ENCODE results near the gene GNS.

GRCh38 chr12:64681200-64682052 is 77.8 kb downstream of the GNS start:
- TF ChIP-seq ZNF816 (CRISPR knock-in tag; IDR thresholded peaks at IDR 0.05; ENCODE audit: borderline replicate concordance) (no peak), CTCF (CRISPR knock-in tag; IDR thresholded peaks at IDR 0.05) (no peak), POLR2A (IDR thresholded peaks at IDR 0.05; ENCODE audit: insufficient read depth in 1 of 2, low read depth in 2 of 2, low read length in 2 of 2) (no peak), REST (IDR thresholded peaks at IDR 0.05; ENCODE audit: borderline replicate concordance in 1 of 2, low read depth in 1 of 2, low read length in 2 of 2) (no peak), MYC (CRISPR knock-in tag; IDR thresholded peaks at IDR 0.05; ENCODE audit: borderline replicate concordance) (no peak), SAFB2 (CRISPR knock-in tag; IDR thresholded peaks at IDR 0.05; ENCODE audit: borderline replicate concordance, low read depth) (no peak), ZMAT5 (CRISPR knock-in tag; IDR thresholded peaks at IDR 0.05; ENCODE audit: borderline replicate concordance, low read depth) (no peak), ZNF263 (CRISPR knock-in tag; IDR thresholded peaks at IDR 0.05) (no peak), GATA4 (IDR thresholded peaks at IDR 0.05; ENCODE audit: borderline replicate concordance, low read depth) (no peak)

Measured in HepG2 (cell line).